ENCODE measurements around the gene CRYGA. TPM values are rescaled to one million over a fixed set of nuclear protein-coding genes. Genes with fewer than 3 reads are reported as not detected.
"Not testable (repeated sequence)": the region's sequence is repeated elsewhere in the genome, so short reads cannot be mapped to it uniquely, and the experiment has no call there.

The CRYGA gene
- total RNA-seq, 1 experiment from 2014 or later, result not detected

DNA sequence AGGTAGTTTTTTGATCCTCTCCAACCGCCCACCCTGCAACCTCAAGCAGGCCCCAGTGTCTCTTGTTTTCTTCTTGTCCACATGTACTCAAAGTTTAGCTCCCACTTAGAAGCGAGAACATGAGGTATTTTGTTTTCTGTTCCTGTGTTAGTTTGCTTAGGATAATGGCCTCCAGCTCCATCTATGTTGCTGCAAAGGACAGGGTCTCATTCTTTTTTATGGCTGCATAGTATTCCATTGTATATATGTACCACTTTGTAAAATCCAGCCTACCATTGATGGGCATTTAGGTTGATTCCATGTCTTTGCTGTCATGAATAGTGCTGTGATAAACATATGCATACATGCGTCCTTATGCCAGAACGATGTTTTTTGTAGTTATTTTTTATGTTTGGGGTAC is 36.3 kb downstream of the CRYGA start:
- no peak for DNase-seq (ENCODE audit: low spot score)

DNA sequence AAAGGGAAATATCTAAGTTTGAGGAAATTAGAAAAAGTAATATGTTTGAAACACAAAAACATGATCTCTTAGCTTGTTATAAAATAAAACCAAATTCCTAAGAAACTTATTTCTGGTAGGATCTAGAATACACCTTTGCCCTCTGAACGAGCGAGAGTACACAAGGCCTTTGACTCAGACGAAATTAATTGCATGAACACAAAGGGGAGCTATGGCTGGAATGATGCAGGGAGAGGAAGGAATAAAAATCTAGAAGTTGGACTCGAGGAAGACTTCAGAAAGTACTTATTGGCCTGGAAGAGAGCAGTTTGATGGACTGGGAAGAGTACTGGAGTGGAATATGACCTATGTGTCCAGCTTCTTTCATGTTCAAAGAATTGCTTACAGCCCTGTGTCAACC is 38.1 kb downstream of the CRYGA start:
- DNase-seq (ENCODE audit: low spot score), result no peak

DNA sequence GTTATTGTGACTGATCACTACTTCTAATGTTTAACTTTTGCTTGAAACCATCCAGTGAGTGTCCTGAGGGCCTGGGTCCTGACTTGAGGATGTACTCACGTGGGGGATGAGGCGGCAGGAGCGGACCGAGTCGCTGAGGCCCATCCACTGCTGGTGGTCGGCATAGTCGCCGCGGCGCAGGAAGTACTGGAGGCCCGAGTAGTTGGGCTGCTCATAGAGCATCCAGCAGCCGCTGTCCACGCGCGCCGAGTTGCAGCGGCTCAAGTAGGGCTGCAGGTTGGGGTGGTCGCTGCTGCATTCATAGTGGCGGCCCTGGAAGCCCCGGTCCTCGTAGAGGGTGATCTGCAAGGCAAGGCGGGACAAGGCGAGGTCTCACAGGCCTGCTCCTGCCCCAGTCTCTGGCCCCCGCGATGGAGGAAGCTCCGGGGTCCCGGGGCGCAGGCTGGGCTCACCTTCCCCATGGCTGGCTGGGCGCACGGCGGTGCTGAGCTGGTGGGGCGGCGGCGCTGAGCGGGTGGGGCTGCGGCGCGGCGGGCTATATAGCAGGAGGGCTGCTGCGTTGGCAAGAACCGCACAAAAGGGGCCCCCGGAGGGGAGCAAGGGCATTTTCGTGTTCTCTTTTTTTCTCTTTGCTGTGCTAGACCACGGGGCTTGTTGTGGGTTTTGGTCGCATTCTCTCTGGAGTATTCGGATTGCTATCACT is 39.2 kb downstream of the CRYGA start, which contains the start of gene CRYGD:
Gene CRYGD (minus strand): TSS at position 512 of the 703 bp plus-strand sequence. CDS start 51 bp downstream, at position 461.
- DNase-seq (ENCODE audit: low spot score), result not testable (repeated sequence)

DNA sequence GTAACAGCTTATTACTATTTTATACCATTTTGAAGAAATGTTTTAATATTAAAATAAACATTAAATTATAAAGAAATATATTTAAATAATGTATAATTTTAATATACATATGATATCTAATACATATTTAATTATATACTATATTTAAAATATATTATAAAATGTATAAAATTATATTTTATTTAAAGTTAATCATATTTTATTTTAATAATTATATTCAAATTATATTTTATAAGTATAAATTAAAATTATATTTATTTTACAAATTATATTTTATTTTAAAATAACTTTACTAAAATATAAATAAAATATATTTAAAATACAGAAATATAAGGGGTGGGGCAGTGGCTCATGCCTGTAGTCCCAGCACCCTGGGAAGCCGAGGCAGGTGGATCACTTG is 41.1 kb downstream of the CRYGA start:
- DNase-seq (ENCODE audit: low spot score), result no peak

DNA sequence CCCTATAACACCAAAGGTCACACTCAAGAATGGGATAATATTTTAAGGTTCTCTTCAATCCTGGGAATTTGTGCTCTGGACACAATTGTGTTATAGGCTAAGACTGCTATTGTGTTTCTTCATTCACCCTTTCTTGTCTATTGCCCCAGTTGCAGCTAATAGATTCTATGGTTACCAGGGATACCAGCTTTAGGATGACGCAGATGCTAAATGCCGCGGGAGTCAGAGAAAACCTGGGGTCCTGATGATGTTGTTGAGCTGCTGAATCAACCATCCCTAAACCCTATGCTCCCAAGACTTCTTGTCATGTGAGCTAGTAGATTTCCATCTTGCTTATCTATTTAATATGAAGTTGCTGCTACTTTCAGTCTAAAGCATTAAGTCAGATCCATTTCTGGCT is 44.5 kb downstream of the CRYGA start:
- DNase-seq (ENCODE audit: low spot score), result no peak

DNA sequence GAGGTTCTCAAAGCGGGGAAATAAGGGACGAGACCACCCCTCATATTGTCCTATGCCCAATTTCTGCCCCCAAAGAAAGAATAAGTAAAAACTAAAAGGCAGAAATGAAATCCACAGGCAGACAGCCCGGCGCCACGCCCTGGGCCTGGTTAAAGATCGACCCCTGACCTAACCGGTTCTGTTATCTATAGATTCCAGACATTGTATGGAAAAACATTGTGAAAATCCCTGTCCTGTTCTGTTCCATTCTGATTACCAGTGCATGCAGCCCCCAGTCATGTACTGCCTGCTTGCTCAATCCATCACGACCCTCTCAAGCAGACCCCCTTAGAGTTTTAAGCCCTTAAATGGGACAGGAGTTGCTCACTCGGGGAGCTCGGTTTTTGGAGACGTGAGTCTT is 46.0 kb downstream of the CRYGA start:
- not testable (repeated sequence) for DNase-seq (ENCODE audit: low spot score)

DNA sequence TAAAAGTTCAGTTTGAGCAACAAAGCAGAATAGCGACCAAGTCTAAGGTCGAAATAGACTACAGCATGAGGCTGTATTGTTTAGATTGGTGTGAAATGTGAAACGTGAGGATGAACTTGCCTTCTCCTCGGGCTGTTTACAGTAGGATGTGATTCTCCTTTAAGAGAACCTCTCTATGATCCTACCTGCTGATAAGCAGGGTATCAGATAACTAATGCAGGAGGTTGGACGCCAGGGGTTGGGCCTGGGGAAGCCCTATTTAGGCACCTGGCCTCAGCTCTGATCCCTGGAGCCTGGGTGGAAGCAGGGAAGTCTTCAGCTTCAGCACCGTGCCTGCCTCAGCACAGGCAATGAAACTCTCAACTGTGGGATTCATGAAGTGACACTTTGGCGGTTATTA is 50.4 kb downstream of the CRYGA start:
- DNase-seq (ENCODE audit: low spot score), result no peak

DNA sequence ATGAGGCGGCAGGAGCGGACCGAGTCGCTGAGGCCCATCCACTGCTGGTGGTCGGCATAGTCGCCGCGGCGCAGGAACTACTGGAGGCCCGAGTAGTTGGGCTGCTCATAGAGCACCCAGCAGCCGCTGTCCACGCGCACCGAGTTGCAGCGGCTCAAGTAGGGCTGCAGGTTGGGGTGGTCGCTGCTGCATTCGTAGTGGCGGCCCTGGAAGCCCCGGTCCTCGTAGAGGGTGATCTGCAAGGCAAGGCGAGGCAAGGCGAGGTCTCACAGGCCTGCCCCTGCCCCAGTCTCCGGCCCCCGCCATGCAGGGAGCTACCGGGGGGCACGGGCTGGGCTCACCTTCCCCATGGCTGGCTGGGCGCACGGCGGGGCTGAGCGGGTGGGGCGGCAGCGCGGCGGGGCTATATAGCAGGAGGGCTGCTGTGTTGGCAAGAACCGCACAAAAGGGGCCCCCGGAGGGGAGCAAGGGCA is 51.1 kb downstream of the CRYGA start:
- not testable (repeated sequence) for DNase-seq (ENCODE audit: low spot score)

Other genes with a start within 250 kb of the CRYGA start
- gene PLEKHM3, start 138.1 kb downstream of the CRYGA start, total RNA-seq (2014; rRNA removed; shearing (Covaris generic)), result 3.5 and 4.9 TPM in 2 replicates
- gene CRYGD, start 39.1 kb downstream of the CRYGA start, total RNA-seq (2014; rRNA removed; shearing (Covaris generic)), result not detected in 2 replicates
- not detected in 2 replicates for gene CRYGC, start 33.8 kb downstream of the CRYGA start, total RNA-seq (2014; rRNA removed; shearing (Covaris generic))
- not detected in 2 replicates for gene CRYGB, start 17.4 kb downstream of the CRYGA start, total RNA-seq (2014; rRNA removed; shearing (Covaris generic))
- not detected in 2 replicates for gene C2orf80, start 26.4 kb upstream of the CRYGA start, total RNA-seq (2014; rRNA removed; shearing (Covaris generic))
- gene IDH1, start 91.5 kb upstream of the CRYGA start, total RNA-seq (2014; rRNA removed; shearing (Covaris generic)), result 162 and 172 TPM in 2 replicates
- 25.6 and 29.2 TPM in 2 replicates for gene PIKFYVE, start 102.7 kb upstream of the CRYGA start, total RNA-seq (2014; rRNA removed; shearing (Covaris generic))
- not detected in 2 replicates for gene PTH2R, start 243.2 kb upstream of the CRYGA start, total RNA-seq (2014; rRNA removed; shearing (Covaris generic))